D341Med (cell line): Measurements from ENCODE around the gene NKD2.
"Not testable (repeated sequence)": the region's sequence is repeated elsewhere in the genome, so short reads cannot be mapped to it uniquely, and the experiment has no call there.

ENCODE experiments used
- DNase-seq: peaks from one replicate; pipeline ENCODE4 v3.0.0; 2012; ENCODE audit warnings: low spot score

Gene NKD2

GRCh38 chr5:1073239-1074102, 64.9 kb downstream of the NKD2 start:
- DNase-seq: no peak

- DNase-seq: no peak
Measured at GRCh38 chr5:1074226-1074625, 65.6 kb downstream of the NKD2 start.

- DNase-seq: no peak
Measured at GRCh38 chr5:1074816-1075554, 66.4 kb downstream of the NKD2 start.

- no peak for DNase-seq
Measured at GRCh38 chr5:1075555-1075881, 66.9 kb downstream of the NKD2 start.

GRCh38 chr5:1075931-1076330, 67.3 kb downstream of the NKD2 start:
- DNase-seq: no peak

GRCh38 chr5:1076406-1076805, 67.8 kb downstream of the NKD2 start:
- DNase-seq: no peak

- DNase-seq: no peak
Measured at GRCh38 chr5:1077026-1077425, 68.4 kb downstream of the NKD2 start.

GRCh38 chr5:1077491-1078020, 69.0 kb downstream of the NKD2 start:
- DNase-seq: no peak

- DNase-seq: no peak
Measured at GRCh38 chr5:1078206-1078605, 69.6 kb downstream of the NKD2 start.

GRCh38 chr5:1078851-1079250, 70.2 kb downstream of the NKD2 start:
- no peak for DNase-seq

GRCh38 chr5:1079486-1079885, 70.9 kb downstream of the NKD2 start:
- DNase-seq: no peak

GRCh38 chr5:1079961-1080360, 71.4 kb downstream of the NKD2 start:
- no peak for DNase-seq

GRCh38 chr5:1080432-1080831, 71.8 kb downstream of the NKD2 start:
- no peak for DNase-seq

- DNase-seq: no peak
Measured at GRCh38 chr5:1081519-1081918, 72.9 kb downstream of the NKD2 start.

- not testable (repeated sequence) for DNase-seq
Measured at GRCh38 chr5:1083026-1083425, 74.4 kb downstream of the NKD2 start.

GRCh38 chr5:1083823-1084605, 75.4 kb downstream of the NKD2 start:
- DNase-seq: no peak

- DNase-seq: no peak
Measured at GRCh38 chr5:1085391-1085790, 76.8 kb downstream of the NKD2 start.

- no peak for DNase-seq
Measured at GRCh38 chr5:1086137-1086536, 77.5 kb downstream of the NKD2 start.

- DNase-seq: no peak
Measured at GRCh38 chr5:1086871-1087270, 78.3 kb downstream of the NKD2 start.

- DNase-seq: no peak
Measured at GRCh38 chr5:1087428-1087827, 78.8 kb downstream of the NKD2 start.

GRCh38 chr5:1088031-1088430, 79.4 kb downstream of the NKD2 start:
- DNase-seq: no peak
